OCI-LY3 (cell line): ENCODE results near the gene CYSRT1.

Experiments
- H2AFZ ChIP-seq: fragments of 200-600, 300-600 bp; shearing (Covaris generic); 2 replicates; pipeline ENCODE4 v1.6.0; 2014; ENCODE audit warnings: antibody characterized with exemption, low read depth, low read length
- H3K27ac ChIP-seq: fragments of 200-600, 300-600 bp; sonication (generic); 2 replicates; pipeline ENCODE4 v1.5.1; 2014; ENCODE audit warnings: mild to moderate bottlenecking, low read length, moderate library complexity, mixed read lengths
- H3K27me3 ChIP-seq: fragments of 200-600, 300-600 bp; sonication (generic); 2 replicates; pipeline ENCODE4 v1.6.1; 2014; ENCODE audit warnings: low read depth, low read length, mixed read lengths
- H3K36me3 ChIP-seq: fragments of 200-600, 300-600 bp; sonication (generic); replicated peaks from 2 replicates; pipeline ENCODE3; 2014; ENCODE audit warnings: low read depth, low read length, mixed read lengths
- H3K4me1 ChIP-seq: fragments of 300-600, 200-600 bp; sonication (generic); 2 replicates; pipeline ENCODE4 v1.6.1; 2014; ENCODE audit warnings: low read length, mixed read lengths
- H3K4me2 ChIP-seq: fragments of 200-600, 300-600 bp; sonication (generic); 2 replicates; pipeline ENCODE4 v1.6.1; 2014; ENCODE audit warnings: low read length, mixed read lengths
- H3K4me3 ChIP-seq: fragments of 300-600, 200-600 bp; sonication (generic); 2 replicates; pipeline ENCODE4 v1.5.1; 2014; ENCODE audit warnings: antibody characterized with exemption, mild to moderate bottlenecking, low read length, moderate library complexity
- H3K79me2 ChIP-seq: fragments of 300-600, 200-600 bp; shearing (Covaris generic); 2 replicates; pipeline ENCODE4 v1.6.1; 2014; ENCODE audit warnings: mild to moderate bottlenecking, low read length, mixed read lengths
- H3K9ac ChIP-seq: fragments of 300-600, 200-600 bp; shearing (Covaris generic); 2 replicates; pipeline ENCODE4 v1.6.0; 2014; ENCODE audit warnings: mild to moderate bottlenecking, low read length, moderate library complexity
- H3K9me3 ChIP-seq: fragments of 200-600, 300-600 bp; shearing (Covaris generic); 2 replicates; pipeline ENCODE4 v1.6.1; 2014; ENCODE audit warnings: low read length, mixed read lengths; ENCODE audit not compliant: insufficient read depth
- H4K20me1 ChIP-seq: fragments of 200-600, 300-600 bp; sonication (generic); 2 replicates; pipeline ENCODE4 v1.6.1; 2016; ENCODE audit warnings: low read length, mixed read lengths; ENCODE audit not compliant: insufficient read depth
- CTCF ChIP-seq: fragments of 200-600, 300-600 bp; sonication (generic); IDR thresholded peaks from 2 replicates; pipeline ENCODE4 v1.5.1; 2014; ENCODE audit warnings: antibody characterized with exemption, low read length, low read depth
- EZH2phosphoT487 ChIP-seq: fragments of 200-600 bp; shearing (Covaris generic); IDR thresholded peaks from 2 replicates; pipeline ENCODE4 v1.6.1; 2018; ENCODE audit warnings: antibody characterized with exemption, mixed run types, low read depth

Gene CYSRT1

GRCh38 chr9:137198051-137198901 is 26.7 kb upstream of the CYSRT1 start:
- Histone ChIP-seq H3K4me3 (no peak overlapping the region), H2AFZ (no peak overlapping the region), H3K27ac (no peak overlapping the region), H4K20me1 (no peaks in the 10 kb centered on the region), H3K36me3 (no peaks in the 10 kb centered on the region), H3K9ac (no peak overlapping the region), H3K4me1 (peaks cover 11% of the 10 kb centered on the region), H3K4me2 (no peak overlapping the region), H3K27me3 (no peaks in the 10 kb centered on the region), H3K9me3 (no peaks in the 10 kb centered on the region), H3K79me2 (peaks cover 19% of the 10 kb centered on the region)
- TF ChIP-seq CTCF (no peak), EZH2phosphoT487 (no peak)

- Histone ChIP-seq H3K9me3 (no peaks in the 10 kb centered on the region), H3K4me2 (no peak overlapping the region), H3K4me1 (peaks cover 17% of the 10 kb centered on the region), H2AFZ (no peak overlapping the region), H3K27me3 (no peaks in the 10 kb centered on the region), H3K79me2 (peaks cover 25% of the 10 kb centered on the region), H3K9ac (no peak overlapping the region), H4K20me1 (no peaks in the 10 kb centered on the region), H3K36me3 (no peaks in the 10 kb centered on the region), H3K27ac (no peak overlapping the region), H3K4me3 (no peak overlapping the region)
- no peak for TF ChIP-seq CTCF
- no peak for TF ChIP-seq EZH2phosphoT487
Observed at GRCh38 chr9:137198902-137199283, 26.1 kb upstream of the CYSRT1 start.

- peak overlapping the region; percentile 78 for H3K4me2 ChIP-seq
- no peaks in the 10 kb centered on the region for H3K36me3 ChIP-seq
- H3K27ac ChIP-seq: no peak overlapping the region
- H3K4me1 ChIP-seq: peaks cover 24% of the 10 kb centered on the region
- H3K9me3 ChIP-seq: no peaks in the 10 kb centered on the region
- TF ChIP-seq CTCF (no peak), EZH2phosphoT487 (no peak)
- H3K27me3 ChIP-seq: no peaks in the 10 kb centered on the region
- peak overlapping the region; percentile 76 for H3K4me3 ChIP-seq
- peaks cover 32% of the 10 kb centered on the region for H3K79me2 ChIP-seq
- H2AFZ ChIP-seq: no peak overlapping the region
- H3K9ac ChIP-seq: peak overlapping the region; percentile 49
- no peaks in the 10 kb centered on the region; the same call in 1 of the 2 replicates for H4K20me1 ChIP-seq
Observed at GRCh38 chr9:137199411-137200121, 25.4 kb upstream of the CYSRT1 start.
